Measurements from ENCODE around the gene THPO. TPM values are rescaled to one million over a fixed set of nuclear protein-coding genes. Genes with fewer than 3 reads are reported as not detected.
A peak's percentile ranks its signal among the peaks of the same experiment; 100 is the strongest.
"Not testable (repeated sequence)": the region's sequence is repeated elsewhere in the genome, so short reads cannot be mapped to it uniquely, and the experiment has no call there.

The THPO gene
- total RNA-seq, 1 donor from 2014 or later: 0.98 TPM

- H3K27ac Mint-ChIP-seq (ENCODE audit: unreplicated experiment): no peak overlapping the region
- no peak overlapping the region for H3K4me3 Mint-ChIP-seq
- no peak for DNase-seq (ENCODE audit: low read depth, low spot score)
- H3K36me3 Mint-ChIP-seq (ENCODE audit: low read depth): peaks cover 7% of the 10 kb centered on the region
- peaks cover 24% of the 10 kb centered on the region for H3K4me1 Mint-ChIP-seq
- H3K27me3 Mint-ChIP-seq (ENCODE audit: low read depth): no peaks in the 10 kb centered on the region
- H3K9me3 Mint-ChIP-seq: no peaks in the 10 kb centered on the region
- no peak for TF ChIP-seq CTCF (conservative IDR thresholded peaks at IDR 0.05)
These were observed 34.7 kb downstream of the THPO start for GRCh38 chr3:184343200-184343876.

- no peak overlapping the region for H3K27ac Mint-ChIP-seq (ENCODE audit: unreplicated experiment)
- no peak for DNase-seq (ENCODE audit: low read depth, low spot score)
- no peaks in the 10 kb centered on the region for H3K9me3 Mint-ChIP-seq
- no peak for TF ChIP-seq CTCF (conservative IDR thresholded peaks at IDR 0.05)
- H3K36me3 Mint-ChIP-seq (ENCODE audit: low read depth): peaks cover 7% of the 10 kb centered on the region
- H3K4me3 Mint-ChIP-seq: no peak overlapping the region
- H3K27me3 Mint-ChIP-seq (ENCODE audit: low read depth): peaks cover 5% of the 10 kb centered on the region
- peaks cover 38% of the 10 kb centered on the region for H3K4me1 Mint-ChIP-seq
These were observed 36.1 kb downstream of the THPO start for GRCh38 chr3:184341925-184342324.

- not testable (repeated sequence) for H3K27ac Mint-ChIP-seq (ENCODE audit: unreplicated experiment); DNase-seq (ENCODE audit: low read depth, low spot score); H3K36me3 Mint-ChIP-seq (ENCODE audit: low read depth); H3K27me3 Mint-ChIP-seq (ENCODE audit: low read depth); H3K9me3 Mint-ChIP-seq; H3K4me3 Mint-ChIP-seq
- peaks cover 42% of the 10 kb centered on the region for H3K4me1 Mint-ChIP-seq
These were observed 38.4 kb downstream of the THPO start for GRCh38 chr3:184339451-184340135.

- Mint-ChIP-seq H3K9me3 (no peaks in the 10 kb centered on the region), H3K27ac (ENCODE audit: unreplicated experiment) (peak overlapping the region; percentile 54), H3K4me3 (peak overlapping the region; percentile 58), H3K27me3 (ENCODE audit: low read depth) (peaks cover 5% of the 10 kb centered on the region), H3K36me3 (ENCODE audit: low read depth) (peaks cover 5% of the 10 kb centered on the region), H3K4me1 (peaks cover 42% of the 10 kb centered on the region)
- no peak for TF ChIP-seq CTCF (conservative IDR thresholded peaks at IDR 0.05)
- DNase-seq (ENCODE audit: low read depth, low spot score): no peak
These were observed 39.0 kb downstream of the THPO start for GRCh38 chr3:184339001-184339400.

GRCh38 chr3:184338511-184338945 lies 39.5 kb downstream of the THPO start:
- Mint-ChIP-seq H3K4me1 (peaks cover 42% of the 10 kb centered on the region), H3K9me3 (no peaks in the 10 kb centered on the region), H3K27ac (ENCODE audit: unreplicated experiment) (no peak overlapping the region), H3K4me3 (peak overlapping the region; percentile 92), H3K36me3 (ENCODE audit: low read depth) (peaks cover 5% of the 10 kb centered on the region), H3K27me3 (ENCODE audit: low read depth) (peaks cover 5% of the 10 kb centered on the region)
- no peak for DNase-seq (ENCODE audit: low read depth, low spot score)
- no peak for TF ChIP-seq CTCF (conservative IDR thresholded peaks at IDR 0.05)

- Mint-ChIP-seq H3K9me3 (no peaks in the 10 kb centered on the region), H3K27ac (ENCODE audit: unreplicated experiment) (peak overlapping the region; percentile 79), H3K36me3 (ENCODE audit: low read depth) (peaks cover 5% of the 10 kb centered on the region), H3K4me3 (peak overlapping the region; percentile 92), H3K4me1 (peaks cover 42% of the 10 kb centered on the region), H3K27me3 (ENCODE audit: low read depth) (peaks cover 5% of the 10 kb centered on the region)
- TF ChIP-seq CTCF (conservative IDR thresholded peaks at IDR 0.05): no peak
- no peak for DNase-seq (ENCODE audit: low read depth, low spot score)
These were observed 40.0 kb downstream of the THPO start for GRCh38 chr3:184337981-184338380.
